ENCODE data around the gene TTC27.

The TTC27 gene

GRCh38 chr2:32738939-32739338 lies 111.1 kb downstream of the TTC27 start:
- ATAC-seq (ENCODE audit: insufficient read depth, low read depth) (no peak), DNase-seq (no peak)
- Histone ChIP-seq H2AFZ (ENCODE audit: low read depth, low read length) (no peak overlapping the region), H4K20me1 (ENCODE audit: insufficient read depth, low read length) (no peaks in the 10 kb centered on the region), H3K9ac (ENCODE audit: low read depth, low read length) (no peak overlapping the region), H3K27ac (ENCODE audit: low read length) (no peak overlapping the region), H3K4me2 (ENCODE audit: insufficient read depth, low read length) (no peak overlapping the region), H3K4me1 (ENCODE audit: insufficient read depth, low read length) (no peaks in the 10 kb centered on the region), H3K4me3 (ENCODE audit: low read depth in 1 of 2, low read length in 2 of 2) (no peak overlapping the region), H3K79me2 (ENCODE audit: insufficient read depth, low read length) (no peaks in the 10 kb centered on the region), H3K9me3 (ENCODE audit: insufficient read depth, low read length, severe bottlenecking) (no peaks in the 10 kb centered on the region), H3K36me3 (ENCODE audit: insufficient read depth, low read length) (peaks cover 32% of the 10 kb centered on the region; the same call in 1 of the 2 replicates), H3K27me3 (ENCODE audit: insufficient read depth, low read length, poor library complexity) (no peaks in the 10 kb centered on the region)
- TF ChIP-seq, protein P1, sequence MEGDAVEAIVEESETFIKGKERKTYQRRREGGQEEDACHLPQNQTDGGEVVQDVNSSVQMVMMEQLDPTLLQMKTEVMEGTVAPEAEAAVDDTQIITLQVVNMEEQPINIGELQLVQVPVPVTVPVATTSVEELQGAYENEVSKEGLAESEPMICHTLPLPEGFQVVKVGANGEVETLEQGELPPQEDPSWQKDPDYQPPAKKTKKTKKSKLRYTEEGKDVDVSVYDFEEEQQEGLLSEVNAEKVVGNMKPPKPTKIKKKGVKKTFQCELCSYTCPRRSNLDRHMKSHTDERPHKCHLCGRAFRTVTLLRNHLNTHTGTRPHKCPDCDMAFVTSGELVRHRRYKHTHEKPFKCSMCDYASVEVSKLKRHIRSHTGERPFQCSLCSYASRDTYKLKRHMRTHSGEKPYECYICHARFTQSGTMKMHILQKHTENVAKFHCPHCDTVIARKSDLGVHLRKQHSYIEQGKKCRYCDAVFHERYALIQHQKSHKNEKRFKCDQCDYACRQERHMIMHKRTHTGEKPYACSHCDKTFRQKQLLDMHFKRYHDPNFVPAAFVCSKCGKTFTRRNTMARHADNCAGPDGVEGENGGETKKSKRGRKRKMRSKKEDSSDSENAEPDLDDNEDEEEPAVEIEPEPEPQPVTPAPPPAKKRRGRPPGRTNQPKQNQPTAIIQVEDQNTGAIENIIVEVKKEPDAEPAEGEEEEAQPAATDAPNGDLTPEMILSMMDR (IDR thresholded peaks at IDR 0.05; ENCODE audit: borderline replicate concordance, extremely low read depth, low read length, poor library complexity, severe bottlenecking): no peak
- TF ChIP-seq EZH2 (IDR thresholded peaks at IDR 0.05; ENCODE audit: borderline replicate concordance, low read depth, low read length, severe bottlenecking): no peak

DNA sequence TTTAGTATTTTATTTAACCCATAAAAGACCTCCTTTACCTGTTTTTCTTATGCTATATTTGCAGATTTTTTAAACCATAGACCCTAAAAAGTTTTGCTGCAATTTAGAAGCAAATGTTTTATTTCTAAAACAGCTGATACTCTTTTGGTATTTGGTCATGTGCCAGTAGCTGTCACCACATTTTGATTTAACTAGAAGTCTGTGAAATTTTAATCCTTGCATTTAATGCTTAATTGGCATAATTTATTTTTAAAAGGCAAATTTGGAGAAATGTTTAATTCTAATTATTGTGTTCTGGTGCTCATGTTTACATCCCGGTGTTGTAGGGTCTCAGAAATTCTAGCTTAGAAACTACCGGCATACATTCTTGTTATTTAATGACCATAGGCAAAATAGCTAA lies 111.8 kb downstream of the TTC27 start:
- DNase-seq (no peak), ATAC-seq (ENCODE audit: insufficient read depth, low read depth) (no peak)
- Histone ChIP-seq H3K9ac (ENCODE audit: low read depth, low read length) (no peak overlapping the region), H3K4me1 (ENCODE audit: insufficient read depth, low read length) (no peaks in the 10 kb centered on the region), H3K4me3 (ENCODE audit: low read depth in 1 of 2, low read length in 2 of 2) (no peak overlapping the region), H3K27me3 (ENCODE audit: insufficient read depth, low read length, poor library complexity) (no peaks in the 10 kb centered on the region), H3K36me3 (ENCODE audit: insufficient read depth, low read length) (peaks cover 32% of the 10 kb centered on the region; the same call in 1 of the 2 replicates), H3K79me2 (ENCODE audit: insufficient read depth, low read length) (no peaks in the 10 kb centered on the region), H2AFZ (ENCODE audit: low read depth, low read length) (no peak overlapping the region), H3K4me2 (ENCODE audit: insufficient read depth, low read length) (no peak overlapping the region), H4K20me1 (ENCODE audit: insufficient read depth, low read length) (no peaks in the 10 kb centered on the region), H3K9me3 (ENCODE audit: insufficient read depth, low read length, severe bottlenecking) (no peaks in the 10 kb centered on the region), H3K27ac (ENCODE audit: low read length) (no peak overlapping the region)
- TF ChIP-seq, protein P1 (IDR thresholded peaks at IDR 0.05; ENCODE audit: borderline replicate concordance, extremely low read depth, low read length, poor library complexity, severe bottlenecking): no peak
- TF ChIP-seq EZH2 (IDR thresholded peaks at IDR 0.05; ENCODE audit: borderline replicate concordance, low read depth, low read length, severe bottlenecking): no peak

GRCh38 chr2:32741575-32741974 lies 113.7 kb downstream of the TTC27 start:
- no peak for TF ChIP-seq EZH2 (IDR thresholded peaks at IDR 0.05; ENCODE audit: borderline replicate concordance, low read depth, low read length, severe bottlenecking)
- TF ChIP-seq, protein P1 (IDR thresholded peaks at IDR 0.05; ENCODE audit: borderline replicate concordance, extremely low read depth, low read length, poor library complexity, severe bottlenecking): no peak
- Histone ChIP-seq H3K27ac (ENCODE audit: low read length) (no peak overlapping the region), H3K9me3 (ENCODE audit: insufficient read depth, low read length, severe bottlenecking) (no peaks in the 10 kb centered on the region), H4K20me1 (ENCODE audit: insufficient read depth, low read length) (no peaks in the 10 kb centered on the region), H3K79me2 (ENCODE audit: insufficient read depth, low read length) (no peaks in the 10 kb centered on the region), H3K27me3 (ENCODE audit: insufficient read depth, low read length, poor library complexity) (no peaks in the 10 kb centered on the region), H2AFZ (ENCODE audit: low read depth, low read length) (no peak overlapping the region), H3K36me3 (ENCODE audit: insufficient read depth, low read length) (peaks cover 36% of the 10 kb centered on the region; the same call in 1 of the 2 replicates), H3K4me2 (ENCODE audit: insufficient read depth, low read length) (no peak overlapping the region), H3K4me1 (ENCODE audit: insufficient read depth, low read length) (no peaks in the 10 kb centered on the region), H3K4me3 (ENCODE audit: low read depth in 1 of 2, low read length in 2 of 2) (no peak overlapping the region), H3K9ac (ENCODE audit: low read depth, low read length) (no peak overlapping the region)
- DNase-seq (no peak), ATAC-seq (ENCODE audit: insufficient read depth, low read depth) (no peak)

- no peaks in the 10 kb centered on the region for H3K4me1 ChIP-seq (ENCODE audit: insufficient read depth, low read length)
- no peak for DNase-seq
- no peaks in the 10 kb centered on the region for H3K79me2 ChIP-seq (ENCODE audit: insufficient read depth, low read length)
- ATAC-seq (ENCODE audit: insufficient read depth, low read depth): no peak
- peaks cover 32% of the 10 kb centered on the region; the same call in 1 of the 2 replicates for H3K36me3 ChIP-seq (ENCODE audit: insufficient read depth, low read length)
- no peak overlapping the region for H3K9ac ChIP-seq (ENCODE audit: low read depth, low read length)
- H3K4me3 ChIP-seq (ENCODE audit: low read depth in 1 of 2, low read length in 2 of 2): no peak overlapping the region
- H3K4me2 ChIP-seq (ENCODE audit: insufficient read depth, low read length): no peak overlapping the region
- no peaks in the 10 kb centered on the region for H4K20me1 ChIP-seq (ENCODE audit: insufficient read depth, low read length)
- H2AFZ ChIP-seq (ENCODE audit: low read depth, low read length): no peak overlapping the region
- H3K27me3 ChIP-seq (ENCODE audit: insufficient read depth, low read length, poor library complexity): no peaks in the 10 kb centered on the region
- H3K27ac ChIP-seq (ENCODE audit: low read length): no peak overlapping the region
- peaks cover 6% of the 10 kb centered on the region for H3K9me3 ChIP-seq (ENCODE audit: insufficient read depth, low read length, severe bottlenecking)
- TF ChIP-seq EZH2 (IDR thresholded peaks at IDR 0.05; ENCODE audit: borderline replicate concordance, low read depth, low read length, severe bottlenecking): no peak
- TF ChIP-seq, protein P1 (IDR thresholded peaks at IDR 0.05; ENCODE audit: borderline replicate concordance, extremely low read depth, low read length, poor library complexity, severe bottlenecking): no peak
Observed at GRCh38 chr2:32742376-32742775, 114.5 kb downstream of the TTC27 start.

Measured in DND-41 (cell line).